GM23338 (cell line): ENCODE measurements around the gene FARS2. TPM values are rescaled to one million over a fixed set of nuclear protein-coding genes. Genes with fewer than 3 reads are reported as not detected.

ENCODE experiments used
- ATAC-seq: fragments of 200-7000 bp; cut with Tn5 transposase; 3 replicates; pipeline ENCODE4 v1.9.1; 2020
- DNase-seq: peaks from one replicate; pipeline ENCODE4 v3.0.0-alpha.2; 2015; ENCODE audit warnings: low spot score
- H2AFZ ChIP-seq: fragments of 200-600 bp; sonication (generic); 2 replicates; pipeline ENCODE4 v1.8.0; 2016; ENCODE audit warnings: antibody characterized with exemption, mild to moderate bottlenecking, moderate library complexity
- H3F3A ChIP-seq: fragments of 200-600 bp; sonication (generic); replicated peaks from 2 replicates; pipeline ENCODE4 v1.8.0; 2017; ENCODE audit warnings: antibody characterized with exemption, mixed run types, low read depth
- H3K27ac ChIP-seq: fragments of 200-600 bp; sonication (generic); 2 replicates; pipeline ENCODE4 v1.6.1; 2016; ENCODE audit warnings: low read depth
- H3K27me3 ChIP-seq: fragments of 200-600 bp; sonication (generic); 2 replicates; pipeline ENCODE4 v1.8.0; 2016; ENCODE audit warnings: mild to moderate bottlenecking, mixed run types, moderate library complexity; ENCODE audit not compliant: insufficient read depth
- H3K36me3 ChIP-seq: fragments of 200-600 bp; sonication (generic); 2 replicates; pipeline ENCODE4 v1.8.0; 2016; ENCODE audit warnings: mild to moderate bottlenecking; ENCODE audit not compliant: insufficient read depth
- H3K4me1 ChIP-seq: fragments of 200-600 bp; sonication (generic); 2 replicates; pipeline ENCODE4 v1.8.0; 2016; ENCODE audit warnings: mild to moderate bottlenecking, moderate library complexity; ENCODE audit not compliant: insufficient read depth
- H3K4me2 ChIP-seq: fragments of 200-600 bp; sonication (generic); 2 replicates; pipeline ENCODE4 v1.7.1; 2017; ENCODE audit warnings: mixed run types
- H3K4me3 ChIP-seq: fragments of 200-600 bp; sonication (generic); 2 replicates; pipeline ENCODE4 v1.6.1; 2016; ENCODE audit warnings: mixed run types
- H3K79me2 ChIP-seq: fragments of 200-600 bp; sonication (generic); replicated peaks from 2 replicates; pipeline ENCODE4 v1.8.0; 2017; ENCODE audit warnings: mild to moderate bottlenecking; ENCODE audit not compliant: insufficient read depth
- H3K9me2 ChIP-seq: fragments of 200-600 bp; sonication (generic); 2 replicates; pipeline ENCODE4 v1.8.0; 2017; ENCODE audit not compliant: insufficient read depth
- H4K20me1 ChIP-seq: fragments of 200-600 bp; sonication (generic); replicated peaks from 2 replicates; pipeline ENCODE4 v1.8.0; 2017; ENCODE audit warnings: mild to moderate bottlenecking; ENCODE audit not compliant: insufficient read depth
- H3K27ac Mint-ChIP-seq: 2 replicates; pipeline ENCODE4 v1.8.0; 2020; ENCODE audit warnings: inconsistent platforms, mild to moderate bottlenecking, moderate library complexity, mixed read lengths
- H3K27me3 Mint-ChIP-seq: 3 replicates; pipeline ENCODE4 v1.8.0; 2022; ENCODE audit warnings: low read depth, mild to moderate bottlenecking, moderate library complexity, mixed read lengths, inconsistent platforms; ENCODE audit not compliant: insufficient read depth, poor library complexity
- H3K36me3 Mint-ChIP-seq: 3 replicates; pipeline ENCODE4 v1.8.0; 2021; ENCODE audit warnings: low read depth, mild to moderate bottlenecking, inconsistent platforms, moderate library complexity, mixed read lengths
- H3K4me1 Mint-ChIP-seq: 3 replicates; pipeline ENCODE4 v1.8.0; 2020; ENCODE audit warnings: mild to moderate bottlenecking, inconsistent platforms, mixed read lengths
- H3K4me3 Mint-ChIP-seq: 3 replicates; pipeline ENCODE4 v1.8.0; 2021; ENCODE audit warnings: moderate library complexity, mild to moderate bottlenecking, inconsistent platforms, mixed read lengths
- H3K9me3 Mint-ChIP-seq: 3 replicates; pipeline ENCODE4 v1.8.0; 2020; ENCODE audit warnings: moderate library complexity, mild to moderate bottlenecking, inconsistent platforms, mixed read lengths
- CREB1 ChIP-seq: fragments of 250-450 bp; sonication (Bioruptor Pico); IDR thresholded peaks from 2 replicates; pipeline ENCODE4 v1.5.0; 2020; ENCODE audit warnings: low read depth, mild to moderate bottlenecking, moderate library complexity
- EZH2 ChIP-seq: fragments of 200-600 bp; sonication (generic); IDR thresholded peaks from one replicate; pipeline ENCODE4 v1.8.0; 2017; ENCODE audit warnings: antibody characterized with exemption, mild to moderate bottlenecking, low read depth; ENCODE audit not compliant: unreplicated experiment
- EZH2phosphoT487 ChIP-seq: fragments of 200-600 bp; sonication (generic); IDR thresholded peaks from one replicate; pipeline ENCODE4 v1.8.1; 2018; ENCODE audit warnings: antibody characterized with exemption; ENCODE audit not compliant: unreplicated experiment
- JUNB ChIP-seq: IDR thresholded peaks from one replicate; pipeline ENCODE4 v1.6.1; 2016; ENCODE audit warnings: antibody characterized with exemption; ENCODE audit not compliant: unreplicated experiment
- POLR2AphosphoS5 ChIP-seq: IDR thresholded peaks from 2 replicates; pipeline ENCODE4 v1.6.1; 2016; ENCODE audit warnings: antibody characterized with exemption, low read depth
- STAT1 ChIP-seq: IDR thresholded peaks from one replicate; pipeline ENCODE4 v1.6.1; 2016; ENCODE audit warnings: antibody characterized with exemption; ENCODE audit not compliant: unreplicated experiment
- ZNF331 ChIP-seq: fragments of 250-450 bp; sonication (Bioruptor Pico); IDR thresholded peaks from 2 replicates; pipeline ENCODE4 v1.5.0; 2020; ENCODE audit warnings: low read depth, mild to moderate bottlenecking, moderate library complexity
- polyA plus RNA-seq: library from polyadenylated mRNA; unstranded; fragments of >200 nt; fragmentation: Nextera tagmentation; extraction: Ambion mirVana; gene quantifications from 2 replicates; pipeline ENCODE4 v1.2.1, GENCODE V29; 2016
- total RNA-seq: library from RNA; depleted of rRNA; stranded (reverse); fragments of >200 nt; shearing (Covaris generic); gene quantifications from 2 replicates; pipeline ENCODE4 v1.2.3, GENCODE V29; 2014
- TF ChIP-seq, protein P1 (sequence below): IDR thresholded peaks from 2 replicates; pipeline ENCODE4 v1.6.1; 2016; ENCODE audit warnings: antibody characterized with exemption
- TF ChIP-seq, protein P2 (sequence below), 2 experiments: fragments of 200-600 bp in 1 of 2; sonication (generic) in 1 of 2; conservative IDR thresholded peaks; 2 replicates each; pipeline versions ENCODE4 v1.5.1 to v1.6.1; 2016 to 2017; ENCODE audit warnings: antibody characterized with exemption in 2 of 2, low read depth in 2 of 2, mild to moderate bottlenecking in 2 of 2, moderate library complexity in 1 of 2
- TF ChIP-seq, protein P3 (sequence below): fragments of 250-450 bp; sonication (Bioruptor Pico); IDR thresholded peaks from 2 replicates; pipeline ENCODE4 v1.5.0; 2020; ENCODE audit warnings: mild to moderate bottlenecking, moderate library complexity

The FARS2 gene
- total and polyA plus RNA-seq, 2 experiments from 2014 or later: 7.6 to 19.0 TPM

DNA sequence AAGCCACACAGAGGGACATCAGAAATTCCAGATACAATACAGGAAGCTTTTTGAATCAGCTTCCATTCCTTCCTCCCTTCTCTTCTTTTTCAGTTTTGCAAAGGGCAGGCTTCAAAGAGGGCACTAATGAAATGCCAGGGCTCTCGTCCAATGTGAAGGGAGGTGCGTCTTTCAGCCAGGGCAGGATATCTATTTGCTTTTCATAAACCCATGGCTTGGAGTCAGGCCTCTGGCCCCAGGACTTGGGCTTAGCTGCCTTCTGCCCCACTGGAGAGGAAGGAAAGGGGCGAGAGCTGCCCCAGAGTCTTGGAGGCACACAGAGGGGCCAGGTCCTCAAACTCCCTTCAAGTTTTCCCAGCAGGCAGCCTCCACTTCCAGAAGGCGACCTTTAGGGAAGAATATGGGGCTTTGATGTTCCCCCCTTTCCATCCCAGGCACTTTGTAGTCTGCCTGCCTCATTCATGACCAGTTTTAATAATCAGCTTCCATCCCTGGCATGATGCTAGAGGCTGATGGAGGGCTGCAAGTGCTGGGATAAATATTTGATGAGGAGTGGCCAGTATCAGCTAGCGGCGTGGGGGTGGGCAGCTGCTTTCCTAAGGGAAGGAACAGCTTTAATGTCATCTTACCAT lies 510.6 kb downstream of the FARS2 start:
- Histone ChIP-seq H3K4me3 (no peak overlapping the region), H3K4me1 (no peaks in the 10 kb centered on the region), H3K27ac (no peak overlapping the region), H3K36me3 (no peaks in the 10 kb centered on the region; the same call in 1 of the 2 replicates), H3K4me2 (no peak overlapping the region), H4K20me1 (no peaks in the 10 kb centered on the region), H3F3A (no peaks in the 10 kb centered on the region), H3K9me2 (no peaks in the 10 kb centered on the region), H3K27me3 (no peaks in the 10 kb centered on the region), H2AFZ (no peak overlapping the region), H3K79me2 (no peaks in the 10 kb centered on the region)
- H3K36me3 Mint-ChIP-seq: peaks cover 26% of the 10 kb centered on the region
- DNase-seq (no peak), ATAC-seq (no peak)
- no peaks in the 10 kb centered on the region for H3K4me1 Mint-ChIP-seq
- peaks cover 24% of the 10 kb centered on the region for H3K9me3 Mint-ChIP-seq
- no peak overlapping the region for H3K4me3 Mint-ChIP-seq
- TF ChIP-seq, protein P1, sequence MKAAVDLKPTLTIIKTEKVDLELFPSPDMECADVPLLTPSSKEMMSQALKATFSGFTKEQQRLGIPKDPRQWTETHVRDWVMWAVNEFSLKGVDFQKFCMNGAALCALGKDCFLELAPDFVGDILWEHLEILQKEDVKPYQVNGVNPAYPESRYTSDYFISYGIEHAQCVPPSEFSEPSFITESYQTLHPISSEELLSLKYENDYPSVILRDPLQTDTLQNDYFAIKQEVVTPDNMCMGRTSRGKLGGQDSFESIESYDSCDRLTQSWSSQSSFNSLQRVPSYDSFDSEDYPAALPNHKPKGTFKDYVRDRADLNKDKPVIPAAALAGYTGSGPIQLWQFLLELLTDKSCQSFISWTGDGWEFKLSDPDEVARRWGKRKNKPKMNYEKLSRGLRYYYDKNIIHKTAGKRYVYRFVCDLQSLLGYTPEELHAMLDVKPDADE: no peak
- no peak for TF ChIP-seq EZH2
- no peak for TF ChIP-seq JUNB
- H3K27ac Mint-ChIP-seq: no peak overlapping the region
- peaks cover 5% of the 10 kb centered on the region for H3K27me3 Mint-ChIP-seq

DNA sequence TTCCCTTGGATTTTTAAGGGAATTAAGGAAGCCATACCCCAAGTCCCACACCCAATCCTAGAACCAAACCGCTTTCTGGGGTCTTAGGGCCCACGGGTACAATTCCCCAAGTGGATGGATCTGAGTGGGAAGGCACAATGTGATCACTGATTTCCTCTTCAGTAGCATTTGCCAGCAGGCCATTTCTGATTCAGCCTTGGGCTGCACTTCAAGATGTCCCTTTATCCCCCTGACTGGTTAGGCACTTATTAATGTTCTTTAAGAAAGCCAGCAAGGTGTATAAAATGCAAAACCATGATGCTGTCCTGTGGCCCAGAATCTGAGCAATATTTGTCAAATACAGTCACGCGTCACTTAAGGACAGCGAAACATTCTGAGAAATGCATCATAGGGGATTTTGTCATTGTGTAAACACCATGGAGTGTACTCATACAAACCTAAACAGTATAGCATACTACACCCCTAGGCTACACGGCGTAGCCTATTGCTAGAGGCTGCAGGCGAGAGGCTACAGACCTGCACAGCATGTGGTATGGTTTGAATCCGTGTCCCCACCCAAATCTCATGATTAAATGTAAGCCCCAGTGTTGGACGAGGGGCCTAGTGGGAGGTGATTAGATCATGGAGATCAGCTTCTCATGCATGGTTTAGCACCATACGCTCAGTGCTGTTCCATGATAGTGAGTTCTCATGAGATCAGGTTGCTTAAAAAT lies 511.3 kb downstream of the FARS2 start:
- Mint-ChIP-seq H3K27me3 (peaks cover 5% of the 10 kb centered on the region), H3K4me1 (no peaks in the 10 kb centered on the region), H3K9me3 (peaks cover 17% of the 10 kb centered on the region), H3K36me3 (peaks cover 22% of the 10 kb centered on the region), H3K4me3 (no peak overlapping the region), H3K27ac (no peak overlapping the region)
- H3K27ac ChIP-seq: no peak overlapping the region
- no peak overlapping the region for H2AFZ ChIP-seq
- H3K36me3 ChIP-seq: no peaks in the 10 kb centered on the region
- H3K9me2 ChIP-seq: no peaks in the 10 kb centered on the region
- DNase-seq (no peak), ATAC-seq (no peak)
- H3K27me3 ChIP-seq: no peaks in the 10 kb centered on the region
- no peaks in the 10 kb centered on the region for H3K79me2 ChIP-seq
- no peak overlapping the region for H3K4me3 ChIP-seq
- TF ChIP-seq EZH2phosphoT487: no peak
- no peak for TF ChIP-seq JUNB
- no peak for TF ChIP-seq EZH2
- TF ChIP-seq, protein P1: no peak
- TF ChIP-seq, protein P2, sequence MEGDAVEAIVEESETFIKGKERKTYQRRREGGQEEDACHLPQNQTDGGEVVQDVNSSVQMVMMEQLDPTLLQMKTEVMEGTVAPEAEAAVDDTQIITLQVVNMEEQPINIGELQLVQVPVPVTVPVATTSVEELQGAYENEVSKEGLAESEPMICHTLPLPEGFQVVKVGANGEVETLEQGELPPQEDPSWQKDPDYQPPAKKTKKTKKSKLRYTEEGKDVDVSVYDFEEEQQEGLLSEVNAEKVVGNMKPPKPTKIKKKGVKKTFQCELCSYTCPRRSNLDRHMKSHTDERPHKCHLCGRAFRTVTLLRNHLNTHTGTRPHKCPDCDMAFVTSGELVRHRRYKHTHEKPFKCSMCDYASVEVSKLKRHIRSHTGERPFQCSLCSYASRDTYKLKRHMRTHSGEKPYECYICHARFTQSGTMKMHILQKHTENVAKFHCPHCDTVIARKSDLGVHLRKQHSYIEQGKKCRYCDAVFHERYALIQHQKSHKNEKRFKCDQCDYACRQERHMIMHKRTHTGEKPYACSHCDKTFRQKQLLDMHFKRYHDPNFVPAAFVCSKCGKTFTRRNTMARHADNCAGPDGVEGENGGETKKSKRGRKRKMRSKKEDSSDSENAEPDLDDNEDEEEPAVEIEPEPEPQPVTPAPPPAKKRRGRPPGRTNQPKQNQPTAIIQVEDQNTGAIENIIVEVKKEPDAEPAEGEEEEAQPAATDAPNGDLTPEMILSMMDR (conservative IDR thresholded peaks at IDR 0.05; ENCODE audit: low read depth in 2 of 2): no peak
- no peak for TF ChIP-seq STAT1
- TF ChIP-seq CREB1 (CRISPR knock-in tag): no peak
- no peak for TF ChIP-seq ZNF331 (CRISPR knock-in tag)
- no peak for TF ChIP-seq POLR2AphosphoS5
- TF ChIP-seq, protein P3, sequence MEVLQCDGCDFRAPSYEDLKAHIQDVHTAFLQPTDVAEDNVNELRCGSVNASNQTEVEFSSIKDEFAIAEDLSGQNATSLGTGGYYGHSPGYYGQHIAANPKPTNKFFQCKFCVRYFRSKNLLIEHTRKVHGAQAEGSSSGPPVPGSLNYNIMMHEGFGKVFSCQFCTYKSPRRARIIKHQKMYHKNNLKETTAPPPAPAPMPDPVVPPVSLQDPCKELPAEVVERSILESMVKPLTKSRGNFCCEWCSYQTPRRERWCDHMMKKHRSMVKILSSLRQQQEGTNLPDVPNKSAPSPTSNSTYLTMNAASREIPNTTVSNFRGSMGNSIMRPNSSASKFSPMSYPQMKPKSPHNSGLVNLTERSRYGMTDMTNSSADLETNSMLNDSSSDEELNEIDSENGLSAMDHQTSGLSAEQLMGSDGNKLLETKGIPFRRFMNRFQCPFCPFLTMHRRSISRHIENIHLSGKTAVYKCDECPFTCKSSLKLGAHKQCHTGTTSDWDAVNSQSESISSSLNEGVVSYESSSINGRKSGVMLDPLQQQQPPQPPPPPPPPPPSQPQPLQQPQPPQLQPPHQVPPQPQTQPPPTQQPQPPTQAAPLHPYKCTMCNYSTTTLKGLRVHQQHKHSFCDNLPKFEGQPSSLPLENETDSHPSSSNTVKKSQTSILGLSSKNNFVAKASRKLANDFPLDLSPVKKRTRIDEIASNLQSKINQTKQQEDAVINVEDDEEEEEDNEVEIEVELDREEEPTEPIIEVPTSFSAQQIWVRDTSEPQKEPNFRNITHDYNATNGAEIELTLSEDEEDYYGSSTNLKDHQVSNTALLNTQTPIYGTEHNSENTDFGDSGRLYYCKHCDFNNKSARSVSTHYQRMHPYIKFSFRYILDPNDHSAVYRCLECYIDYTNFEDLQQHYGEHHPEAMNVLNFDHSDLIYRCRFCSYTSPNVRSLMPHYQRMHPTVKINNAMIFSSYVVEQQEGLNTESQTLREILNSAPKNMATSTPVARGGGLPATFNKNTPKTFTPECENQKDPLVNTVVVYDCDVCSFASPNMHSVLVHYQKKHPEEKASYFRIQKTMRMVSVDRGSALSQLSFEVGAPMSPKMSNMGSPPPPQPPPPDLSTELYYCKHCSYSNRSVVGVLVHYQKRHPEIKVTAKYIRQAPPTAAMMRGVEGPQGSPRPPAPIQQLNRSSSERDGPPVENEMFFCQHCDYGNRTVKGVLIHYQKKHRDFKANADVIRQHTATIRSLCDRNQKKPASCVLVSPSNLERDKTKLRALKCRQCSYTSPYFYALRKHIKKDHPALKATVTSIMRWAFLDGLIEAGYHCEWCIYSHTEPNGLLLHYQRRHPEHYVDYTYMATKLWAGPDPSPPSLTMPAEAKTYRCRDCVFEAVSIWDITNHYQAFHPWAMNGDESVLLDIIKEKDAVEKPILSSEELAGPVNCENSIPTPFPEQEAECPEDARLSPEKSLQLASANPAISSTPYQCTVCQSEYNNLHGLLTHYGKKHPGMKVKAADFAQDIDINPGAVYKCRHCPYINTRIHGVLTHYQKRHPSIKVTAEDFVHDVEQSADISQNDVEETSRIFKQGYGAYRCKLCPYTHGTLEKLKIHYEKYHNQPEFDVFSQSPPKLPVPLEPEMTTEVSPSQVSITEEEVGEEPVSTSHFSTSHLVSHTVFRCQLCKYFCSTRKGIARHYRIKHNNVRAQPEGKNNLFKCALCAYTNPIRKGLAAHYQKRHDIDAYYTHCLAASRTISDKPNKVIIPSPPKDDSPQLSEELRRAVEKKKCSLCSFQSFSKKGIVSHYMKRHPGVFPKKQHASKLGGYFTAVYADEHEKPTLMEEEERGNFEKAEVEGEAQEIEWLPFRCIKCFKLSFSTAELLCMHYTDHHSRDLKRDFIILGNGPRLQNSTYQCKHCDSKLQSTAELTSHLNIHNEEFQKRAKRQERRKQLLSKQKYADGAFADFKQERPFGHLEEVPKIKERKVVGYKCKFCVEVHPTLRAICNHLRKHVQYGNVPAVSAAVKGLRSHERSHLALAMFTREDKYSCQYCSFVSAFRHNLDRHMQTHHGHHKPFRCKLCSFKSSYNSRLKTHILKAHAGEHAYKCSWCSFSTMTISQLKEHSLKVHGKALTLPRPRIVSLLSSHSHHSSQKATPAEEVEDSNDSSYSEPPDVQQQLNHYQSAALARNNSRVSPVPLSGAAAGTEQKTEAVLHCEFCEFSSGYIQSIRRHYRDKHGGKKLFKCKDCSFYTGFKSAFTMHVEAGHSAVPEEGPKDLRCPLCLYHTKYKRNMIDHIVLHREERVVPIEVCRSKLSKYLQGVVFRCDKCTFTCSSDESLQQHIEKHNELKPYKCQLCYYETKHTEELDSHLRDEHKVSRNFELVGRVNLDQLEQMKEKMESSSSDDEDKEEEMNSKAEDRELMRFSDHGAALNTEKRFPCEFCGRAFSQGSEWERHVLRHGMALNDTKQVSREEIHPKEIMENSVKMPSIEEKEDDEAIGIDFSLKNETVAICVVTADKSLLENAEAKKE (CRISPR knock-in tag): no peak
- no peaks in the 10 kb centered on the region for H3F3A ChIP-seq
- no peak overlapping the region for H3K4me2 ChIP-seq
- no peaks in the 10 kb centered on the region for H3K4me1 ChIP-seq
- no peaks in the 10 kb centered on the region for H4K20me1 ChIP-seq
